ENCODE measurements around the gene KCNAB1. TPM values are rescaled to one million over a fixed set of nuclear protein-coding genes. Genes with fewer than 3 reads are reported as not detected.

The KCNAB1 gene
- total and polyA plus RNA-seq, 2 of the 8 experiments (the other 6 are each of a cell fraction or from before 2014, with no cell fraction given) = 0.51 to 2.3 TPM

GRCh38 chr3:156176629-156177210, 56.3 kb downstream of the KCNAB1 start (continued):
- TF ChIP-seq SAP30 (IDR thresholded peaks at IDR 0.05; ENCODE audit: insufficient read depth, insufficient replicate concordance, low read length) (no peak), SIN3A (conservative IDR thresholded peaks at IDR 0.05 in 1 of 2, IDR thresholded peaks at IDR 0.05 in 1 of 2; ENCODE audit: low read depth in 1 of 2, low read length in 2 of 2) (no peak), TAF1 (IDR thresholded peaks at IDR 0.05; ENCODE audit: low read depth, low read length) (no peak), ZNF274 (IDR thresholded peaks at IDR 0.05; ENCODE audit: borderline replicate concordance, extremely low read depth, low read length) (no peak), NANOG (IDR thresholded peaks at IDR 0.05; ENCODE audit: insufficient read depth, low read depth, low read length, poor library complexity, severe bottlenecking) (no peak)

Measured in H1 (cell line).